Neural cell (in vitro differentiated cells): Measurements from ENCODE around the gene CYP1A1.

Source experiments
- CTCF ChIP-seq: fragments of 450-650 bp; IDR thresholded peaks from 2 replicates; pipeline ENCODE4 v1.5.1; 2014; ENCODE audit warnings: antibody characterized with exemption, mild to moderate bottlenecking, moderate library complexity; ENCODE audit not compliant: poor library complexity, severe bottlenecking
- EP300 ChIP-seq: fragments of 450-650 bp; conservative IDR thresholded peaks from 2 replicates; pipeline ENCODE4 v1.6.1; 2014; ENCODE audit warnings: antibody characterized with exemption, mild to moderate bottlenecking, moderate library complexity; ENCODE audit not compliant: poor library complexity, severe bottlenecking
- EZH2 ChIP-seq: fragments of 200-600, 300-800 bp; shearing (Covaris generic), sonication (generic); IDR thresholded peaks from 2 replicates; pipeline ENCODE4 v1.6.1; 2014; ENCODE audit warnings: antibody characterized with exemption, low read length, borderline replicate concordance, mild to moderate bottlenecking; ENCODE audit not compliant: insufficient read depth, poor library complexity, severe bottlenecking
- POLR2AphosphoS5 ChIP-seq: IDR thresholded peaks from 2 replicates; pipeline ENCODE4 v1.6.1; 2012
- RAD21 ChIP-seq: fragments of 450-650 bp; conservative IDR thresholded peaks from 2 replicates; pipeline ENCODE4 v1.6.1; 2014; ENCODE audit warnings: antibody characterized with exemption, mild to moderate bottlenecking, moderate library complexity
- REST ChIP-seq: IDR thresholded peaks from 2 replicates; pipeline ENCODE4 v1.6.1; 2012; ENCODE audit warnings: borderline replicate concordance
- SMC3 ChIP-seq: fragments of 450-650 bp; conservative IDR thresholded peaks from 2 replicates; pipeline ENCODE4 v1.6.1; 2014; ENCODE audit warnings: antibody characterized with exemption, mild to moderate bottlenecking, moderate library complexity; ENCODE audit not compliant: poor library complexity
- TAF1 ChIP-seq: IDR thresholded peaks from 2 replicates; pipeline ENCODE4 v1.6.1; 2012; ENCODE audit warnings: low read depth

- TF ChIP-seq EP300 (no peak), EZH2 (no peak), RAD21 (no peak), POLR2AphosphoS5 (no peak), CTCF (no peak), TAF1 (no peak), REST (no peak), SMC3 (no peak)
These were observed 24.5 kb upstream of the CYP1A1 start for GRCh38 chr15:74749832-74750231.
